ENCODE data around the gene LRRC4C.

Gene LRRC4C

GRCh38 chr11:41323446-41323845 is 136.0 kb downstream of the LRRC4C start:
- DNase-seq = no peak

GRCh38 chr11:41320653-41321052 is 138.8 kb downstream of the LRRC4C start:
- DNase-seq = no peak

- no peak for DNase-seq
Measured at GRCh38 chr11:41320238-41320637, 139.2 kb downstream of the LRRC4C start.

- no peak for DNase-seq
Measured at GRCh38 chr11:41319434-41319833, 140.0 kb downstream of the LRRC4C start.

GRCh38 chr11:41316751-41317150 is 142.7 kb downstream of the LRRC4C start:
- no peak for DNase-seq

- DNase-seq = no peak
Measured at GRCh38 chr11:41313226-41313625, 146.2 kb downstream of the LRRC4C start.

GRCh38 chr11:41309716-41310115 is 149.7 kb downstream of the LRRC4C start:
- DNase-seq = no peak

- DNase-seq = no peak
Measured at GRCh38 chr11:41309111-41309522, 150.3 kb downstream of the LRRC4C start.

GRCh38 chr11:41308286-41308685 is 151.2 kb downstream of the LRRC4C start:
- no peak for DNase-seq

- DNase-seq = no peak
Measured at GRCh38 chr11:41307296-41308080, 152.0 kb downstream of the LRRC4C start.

GRCh38 chr11:41306431-41306830 is 153.0 kb downstream of the LRRC4C start:
- no peak for DNase-seq

GRCh38 chr11:41301023-41301422 is 158.4 kb downstream of the LRRC4C start:
- DNase-seq = no peak

GRCh38 chr11:41289408-41289807 is 170.0 kb downstream of the LRRC4C start:
- no peak for DNase-seq

GRCh38 chr11:41286751-41287150 is 172.7 kb downstream of the LRRC4C start:
- DNase-seq = no peak

GRCh38 chr11:41284354-41284753 is 175.1 kb downstream of the LRRC4C start:
- no peak for DNase-seq

GRCh38 chr11:41283191-41283930 is 176.1 kb downstream of the LRRC4C start:
- no peak for DNase-seq

- DNase-seq = no peak
Measured at GRCh38 chr11:41282395-41282794, 177.1 kb downstream of the LRRC4C start.

- no peak for DNase-seq
Measured at GRCh38 chr11:41281131-41281742, 178.2 kb downstream of the LRRC4C start.

- no peak for DNase-seq
Measured at GRCh38 chr11:41274831-41275230, 184.6 kb downstream of the LRRC4C start.

GRCh38 chr11:41273908-41274307 is 185.5 kb downstream of the LRRC4C start:
- no peak for DNase-seq

- no peak for DNase-seq
Measured at GRCh38 chr11:41267451-41267850, 192.0 kb downstream of the LRRC4C start.

GRCh38 chr11:41256041-41256440 is 203.4 kb downstream of the LRRC4C start:
- DNase-seq = no peak

- DNase-seq = no peak
Measured at GRCh38 chr11:41254966-41255365, 204.5 kb downstream of the LRRC4C start.

- no peak for DNase-seq
Measured at GRCh38 chr11:41250408-41250935, 209.0 kb downstream of the LRRC4C start.
